ENCODE results near the gene TFAP2D. TPM values are rescaled to one million over a fixed set of nuclear protein-coding genes. Genes with fewer than 3 reads are reported as not detected.

Gene TFAP2D
- total RNA-seq, 4 donors from 2014 or later, result not detected

DNA sequence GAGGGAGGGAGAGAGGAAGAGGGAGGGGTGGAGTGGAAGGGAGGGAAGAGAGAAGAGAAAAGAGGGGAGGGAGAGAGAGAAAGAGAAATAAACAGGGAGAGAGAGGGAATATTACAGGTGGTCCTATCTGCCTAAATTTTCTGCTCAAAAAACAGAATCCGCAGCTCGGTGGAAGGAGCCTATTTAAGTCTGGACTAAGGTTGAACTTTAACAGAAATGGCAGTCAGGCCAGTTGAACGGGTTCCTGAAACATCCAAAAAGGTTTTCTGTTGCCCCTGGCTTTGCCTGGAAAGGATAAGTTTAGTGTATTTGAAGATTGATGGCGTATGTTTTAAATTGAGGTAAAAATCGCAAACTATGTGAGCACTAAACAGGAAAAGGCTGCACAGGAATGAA, 107.5 kb downstream of the TFAP2D start:
- intact Hi-C loops (cut with DNase I), result no loop called here
- Histone ChIP-seq H3K9me3 (no peaks in the 10 kb centered on the region), H3K36me3 (no peaks in the 10 kb centered on the region), H3K27me3 (peaks cover 0 to 100% (median 73%) of the 10 kb centered on the region in 4 donors), H3K4me1 (peaks cover 10 to 36% (median 20%) of the 10 kb centered on the region in 4 donors), H3K27ac (replicated peaks in 1 of 4) (no peak overlapping the region), H3K4me3 (peak overlapping the region in 1 of 4 donors; percentile 34)
- TF ChIP-seq, protein P1, sequence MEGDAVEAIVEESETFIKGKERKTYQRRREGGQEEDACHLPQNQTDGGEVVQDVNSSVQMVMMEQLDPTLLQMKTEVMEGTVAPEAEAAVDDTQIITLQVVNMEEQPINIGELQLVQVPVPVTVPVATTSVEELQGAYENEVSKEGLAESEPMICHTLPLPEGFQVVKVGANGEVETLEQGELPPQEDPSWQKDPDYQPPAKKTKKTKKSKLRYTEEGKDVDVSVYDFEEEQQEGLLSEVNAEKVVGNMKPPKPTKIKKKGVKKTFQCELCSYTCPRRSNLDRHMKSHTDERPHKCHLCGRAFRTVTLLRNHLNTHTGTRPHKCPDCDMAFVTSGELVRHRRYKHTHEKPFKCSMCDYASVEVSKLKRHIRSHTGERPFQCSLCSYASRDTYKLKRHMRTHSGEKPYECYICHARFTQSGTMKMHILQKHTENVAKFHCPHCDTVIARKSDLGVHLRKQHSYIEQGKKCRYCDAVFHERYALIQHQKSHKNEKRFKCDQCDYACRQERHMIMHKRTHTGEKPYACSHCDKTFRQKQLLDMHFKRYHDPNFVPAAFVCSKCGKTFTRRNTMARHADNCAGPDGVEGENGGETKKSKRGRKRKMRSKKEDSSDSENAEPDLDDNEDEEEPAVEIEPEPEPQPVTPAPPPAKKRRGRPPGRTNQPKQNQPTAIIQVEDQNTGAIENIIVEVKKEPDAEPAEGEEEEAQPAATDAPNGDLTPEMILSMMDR (IDR thresholded peaks at IDR 0.05), result no peak
- TF ChIP-seq POLR2A (IDR thresholded peaks at IDR 0.05; ENCODE audit: low read depth), result no peak
- TF ChIP-seq EP300 (IDR thresholded peaks at IDR 0.05), result no peak
- TF ChIP-seq POLR2AphosphoS5 (IDR thresholded peaks at IDR 0.05), result no peak
- 21% methylated on average over 5 of the region's 5 CpGs for WGBS
- DNase-seq (ENCODE audit: extremely low spot score), result no peak

DNA sequence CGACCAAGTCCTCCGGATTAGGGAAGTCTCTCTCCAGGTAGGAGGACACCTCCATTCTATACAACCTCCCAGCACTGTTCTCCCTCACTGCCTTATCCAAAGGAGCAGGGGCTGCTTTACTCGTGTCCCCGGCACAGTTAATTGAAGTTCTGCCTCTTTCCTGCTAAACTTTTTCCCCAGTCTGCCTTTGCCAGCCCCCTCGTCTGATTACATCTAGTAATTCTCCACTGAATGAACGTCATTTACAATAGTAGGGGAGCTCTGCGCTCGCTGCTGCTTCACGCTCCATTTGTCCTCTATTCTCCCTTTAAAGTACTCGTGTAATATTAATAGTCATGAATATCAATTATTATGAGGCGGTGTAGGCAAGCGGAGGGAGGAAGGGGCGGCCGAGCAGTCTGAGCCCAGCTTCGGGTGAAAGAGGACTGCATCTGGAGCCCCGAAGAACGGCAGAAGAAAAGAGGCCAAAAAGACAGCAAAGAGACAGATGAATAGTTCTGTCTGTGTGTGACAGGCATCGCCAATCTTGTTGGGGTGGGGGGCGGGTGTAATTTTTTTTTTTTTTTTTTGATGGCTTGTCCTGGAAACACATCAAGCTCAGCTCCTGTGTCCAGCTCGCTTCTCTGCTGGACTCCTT, 108.2 kb downstream of the TFAP2D start:
- Histone ChIP-seq H3K4me3 (no peak overlapping the region), H3K36me3 (no peaks in the 10 kb centered on the region), H3K4me1 (peaks cover 10 to 36% (median 20%) of the 10 kb centered on the region in 4 donors), H3K27ac (replicated peaks in 1 of 4) (no peak overlapping the region), H3K9me3 (no peaks in the 10 kb centered on the region), H3K27me3 (peaks cover 0 to 100% (median 80%) of the 10 kb centered on the region in 4 donors)
- WGBS, result 4% methylated on average over 20 of the region's 20 CpGs
- TF ChIP-seq, protein P1 (IDR thresholded peaks at IDR 0.05), result no peak
- TF ChIP-seq POLR2AphosphoS5 (IDR thresholded peaks at IDR 0.05), result no peak
- no peak for TF ChIP-seq POLR2A (IDR thresholded peaks at IDR 0.05; ENCODE audit: low read depth)
- TF ChIP-seq EP300 (IDR thresholded peaks at IDR 0.05), result no peak
- DNase-seq (ENCODE audit: extremely low spot score), result no peak
- intact Hi-C loops (cut with DNase I), result no loop called here

DNA sequence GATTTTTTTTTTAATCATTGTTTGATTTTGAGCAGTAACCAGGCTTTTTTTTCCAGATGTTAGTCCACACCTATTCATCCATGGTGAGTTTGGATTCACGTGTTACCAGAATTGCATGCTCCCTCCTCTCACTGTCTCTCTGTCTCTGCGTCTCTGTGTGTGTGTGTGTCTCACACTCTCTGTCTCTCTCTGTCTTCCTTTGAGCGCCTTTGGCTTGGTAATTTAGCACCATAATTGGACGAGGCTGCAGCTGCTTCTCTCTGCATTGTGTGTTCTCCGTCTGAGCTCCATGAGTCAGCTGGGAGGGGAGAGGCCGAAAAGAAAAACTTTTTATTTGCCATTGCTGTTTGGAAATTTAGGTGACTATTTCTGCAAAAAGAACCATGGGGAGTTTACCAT, 108.8 kb downstream of the TFAP2D start:
- WGBS, result 5% methylated on average over 6 of the region's 6 CpGs
- TF ChIP-seq, protein P1 (IDR thresholded peaks at IDR 0.05), result no peak
- TF ChIP-seq POLR2AphosphoS5 (IDR thresholded peaks at IDR 0.05) (no peak), POLR2A (IDR thresholded peaks at IDR 0.05; ENCODE audit: low read depth) (no peak), EP300 (IDR thresholded peaks at IDR 0.05) (no peak)
- H3K27me3 ChIP-seq, result peaks cover 0 to 100% (median 77%) of the 10 kb centered on the region in 4 donors
- no peak overlapping the region for H3K27ac ChIP-seq (replicated peaks in 1 of 4)
- no peaks in the 10 kb centered on the region for H3K36me3 ChIP-seq
- no peak for DNase-seq (ENCODE audit: extremely low spot score)
- H3K4me1 ChIP-seq, result peaks cover 10 to 36% (median 20%) of the 10 kb centered on the region in 4 donors
- intact Hi-C loops (cut with DNase I), result no loop called here
- H3K9me3 ChIP-seq, result no peaks in the 10 kb centered on the region
- H3K4me3 ChIP-seq, result no peak overlapping the region

Other genes starting within 250 kb of the TFAP2D start
- not detected for gene TFAP2B, start 105.3 kb downstream of the TFAP2D start, total RNA-seq

All from esophagus muscularis mucosa (tissue), 4 donors.